HG03196 (cell line): Measurements from ENCODE around the gene SREBF1.

Experiments
- ATAC-seq: cut with Tn5 transposase; IDR thresholded peaks from one replicate; pipeline ENCODE4 v1.9.1; 2021; ENCODE audit not compliant: unreplicated experiment

The SREBF1 gene

DNA sequence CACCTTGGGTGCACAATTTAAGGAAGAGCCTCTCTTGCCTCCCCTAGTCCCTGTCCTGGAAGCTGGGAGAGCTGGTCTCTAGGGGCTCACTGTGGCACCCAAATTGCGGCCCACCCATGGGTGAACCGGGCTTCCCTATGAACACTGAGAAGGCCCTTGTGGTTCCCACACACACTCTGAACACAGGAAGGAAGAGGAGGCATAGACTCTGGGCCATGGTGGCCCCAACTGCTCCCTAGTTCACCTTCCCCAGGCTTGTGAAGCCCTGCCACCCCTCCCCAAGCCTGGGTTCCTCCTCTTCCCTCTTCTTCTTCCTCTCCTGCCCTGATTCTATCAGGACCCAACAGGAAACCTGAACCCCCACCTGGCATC lies 10.5 kb downstream of the SREBF1 start:
- no peak for ATAC-seq

DNA sequence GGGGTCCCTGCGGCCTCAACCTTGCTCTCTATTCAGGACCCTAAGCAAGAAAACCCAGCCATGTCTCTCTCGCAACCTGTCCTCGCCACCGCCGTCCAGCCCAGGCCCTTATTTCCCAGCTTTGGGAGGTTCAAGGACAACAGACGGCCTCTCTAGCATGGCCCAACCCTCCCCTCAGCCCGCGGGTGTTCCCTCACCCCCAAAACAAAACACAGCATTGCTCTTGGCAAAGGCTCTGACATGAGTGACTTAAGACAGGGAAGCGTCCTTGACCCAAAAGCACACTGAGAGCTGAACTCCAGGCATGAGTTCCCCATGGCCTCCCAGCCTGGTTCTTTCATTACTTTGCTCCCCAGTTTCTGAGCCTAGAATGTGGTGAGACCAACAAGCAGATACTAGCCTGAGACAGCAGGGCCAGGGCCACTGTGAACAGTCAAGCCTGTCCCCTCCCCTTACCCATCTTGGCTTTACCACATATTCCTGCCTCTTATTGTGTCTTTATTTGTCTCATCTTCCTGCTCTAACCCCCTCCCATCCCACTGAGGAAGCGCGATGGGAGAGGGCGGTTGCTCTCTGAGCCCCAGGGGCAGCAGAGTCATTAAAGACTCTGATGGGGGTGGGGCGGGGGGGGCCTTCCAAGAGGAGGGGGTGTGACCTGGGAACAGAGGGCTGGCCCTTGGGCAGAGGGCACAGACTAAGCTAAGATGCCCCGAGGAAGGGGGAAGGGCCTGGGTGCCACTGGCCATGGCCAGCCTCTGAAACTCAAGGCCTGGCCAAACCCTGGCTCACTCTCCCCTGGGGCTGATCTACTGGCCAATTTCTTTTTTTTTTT lies 11.8 kb downstream of the SREBF1 start:
- ATAC-seq = no peak

DNA sequence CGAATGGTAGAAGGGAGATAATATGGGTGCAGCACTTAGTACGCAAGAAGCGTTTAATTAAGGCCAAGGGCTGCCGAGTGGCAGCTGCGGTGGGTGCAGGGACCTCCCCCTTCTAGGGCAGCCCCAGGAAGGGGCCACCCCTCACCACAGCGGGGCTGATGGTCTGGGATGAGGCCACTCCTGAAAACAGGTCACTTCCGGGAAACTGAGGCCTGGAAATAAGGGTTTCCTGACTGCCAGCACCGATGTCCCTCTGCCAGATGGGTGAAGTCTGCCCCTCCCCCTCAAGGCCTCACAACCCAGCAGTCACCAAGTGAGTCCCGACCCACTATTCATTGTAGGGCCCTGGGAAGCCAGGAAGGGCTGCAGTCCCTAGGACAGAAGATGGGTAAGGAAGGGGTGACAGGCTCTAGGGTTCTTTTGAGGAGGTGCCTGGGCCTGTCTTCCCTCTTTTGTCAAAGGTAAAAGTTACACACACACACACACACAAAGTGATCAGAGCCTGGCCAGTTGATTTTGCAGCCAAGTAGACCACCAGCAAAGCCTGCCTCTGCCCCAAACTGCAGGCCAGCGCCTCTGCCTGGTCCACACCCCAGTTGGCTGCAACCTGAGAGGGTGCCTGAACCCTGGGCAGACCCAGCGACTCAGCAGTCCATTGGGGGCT lies 12.5 kb downstream of the SREBF1 start:
- ATAC-seq = peak; percentile 12

DNA sequence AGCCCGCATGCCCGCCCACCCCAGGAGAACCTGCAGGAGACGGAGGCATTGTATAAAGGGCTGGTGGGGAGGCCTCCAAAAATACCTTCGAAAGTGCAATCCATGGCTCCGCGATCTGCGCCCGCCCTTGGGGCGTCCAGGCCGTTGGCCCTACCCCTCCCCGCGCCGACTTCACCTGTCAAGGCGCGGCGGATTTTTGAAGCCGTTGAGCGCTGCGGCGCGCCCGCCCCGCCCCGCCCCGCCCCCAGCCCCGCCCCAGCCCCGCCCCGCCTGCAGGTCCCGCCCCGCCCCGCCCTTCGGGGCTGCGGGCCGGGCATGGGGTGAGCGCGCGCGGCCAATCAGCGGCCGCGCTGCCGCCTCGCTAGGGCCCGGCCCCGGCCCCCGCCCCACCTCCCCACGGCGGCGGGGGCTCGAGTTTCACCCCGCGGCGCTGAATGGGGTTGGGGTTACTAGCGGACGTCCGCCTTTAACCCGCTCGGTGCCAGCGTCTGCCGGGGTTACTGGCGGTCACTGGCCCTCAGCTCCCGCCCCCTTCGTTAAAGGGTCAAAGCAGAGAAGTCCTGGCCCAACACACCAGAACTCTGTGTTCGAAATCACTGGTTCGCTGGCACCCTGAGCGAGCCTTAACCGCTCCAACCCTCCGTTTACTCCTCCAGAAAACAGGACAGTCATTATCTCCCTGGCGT lies 13.2 kb downstream of the SREBF1 start:
- peak; percentile 45 for ATAC-seq

DNA sequence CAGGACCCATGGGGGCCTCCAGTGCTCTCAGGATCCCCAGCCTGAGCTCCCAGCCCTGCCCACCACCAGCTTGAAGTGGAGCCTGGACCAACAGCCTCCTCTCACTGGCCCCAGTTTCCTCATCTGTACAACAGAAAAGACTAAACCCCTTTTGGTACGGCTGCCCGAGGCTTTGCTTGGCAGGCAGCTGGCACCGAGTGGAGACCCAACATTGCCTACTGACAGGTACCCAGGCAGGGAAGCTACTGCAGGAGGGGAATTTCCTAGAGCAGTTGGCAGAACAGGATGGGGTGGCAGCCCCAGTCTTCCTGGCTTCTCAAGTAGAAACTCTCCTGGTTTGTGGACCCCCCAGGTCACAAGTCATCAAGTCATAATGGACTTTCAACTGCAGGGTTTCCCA lies 14.2 kb downstream of the SREBF1 start:
- ATAC-seq = no peak

DNA sequence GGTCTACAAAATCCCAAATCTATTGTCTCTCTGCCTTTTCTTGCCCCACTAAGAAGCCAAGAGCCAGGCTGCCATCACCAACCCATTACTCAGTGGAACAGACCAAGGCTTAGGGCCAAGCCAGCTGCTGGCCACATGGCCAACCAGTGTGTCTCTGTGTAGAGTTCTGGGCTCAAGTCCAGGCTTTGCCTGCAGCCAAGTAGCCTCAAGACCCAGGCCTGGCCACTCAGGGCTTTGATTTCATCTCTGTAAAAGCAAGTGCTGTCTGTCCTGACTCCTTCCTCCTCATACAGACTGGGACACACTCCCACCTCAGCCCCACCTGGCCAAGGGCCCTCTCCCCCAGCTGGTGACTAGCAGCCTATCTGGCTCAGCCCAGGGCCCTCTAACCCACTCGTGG lies 14.6 kb downstream of the SREBF1 start:
- no peak for ATAC-seq

DNA sequence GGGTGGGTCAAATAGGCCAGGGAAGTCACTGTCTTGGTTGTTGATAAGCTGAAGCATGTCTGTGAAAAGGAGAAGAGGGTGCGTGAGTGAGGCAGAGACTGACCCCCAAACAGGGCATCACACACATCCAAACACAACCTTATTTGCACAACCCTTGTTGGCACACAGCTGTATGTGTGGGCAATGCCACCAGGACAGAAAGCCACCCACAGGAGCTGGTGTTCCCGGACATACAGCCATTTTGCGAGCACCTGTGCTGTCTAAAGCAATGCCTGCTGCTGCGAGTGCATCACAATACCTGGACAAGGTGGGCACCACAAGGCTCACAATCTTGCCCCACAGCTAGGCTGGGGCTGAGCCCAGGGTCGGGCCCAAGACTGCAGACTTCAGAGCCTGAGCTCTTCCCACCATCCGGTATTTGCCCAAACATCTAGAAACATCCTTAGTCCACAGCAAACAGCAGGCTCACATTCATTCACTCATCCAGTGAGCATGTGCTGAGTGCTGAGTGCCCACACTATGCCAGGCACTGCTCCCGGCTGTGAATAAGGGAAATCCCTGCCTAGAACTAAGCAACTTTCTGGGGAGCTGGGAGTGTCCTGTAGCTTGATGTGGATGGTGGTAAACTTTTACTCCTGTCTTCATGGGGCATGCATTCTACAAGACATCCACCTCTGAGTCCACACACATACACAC lies 16.2 kb downstream of the SREBF1 start:
- no peak for ATAC-seq

DNA sequence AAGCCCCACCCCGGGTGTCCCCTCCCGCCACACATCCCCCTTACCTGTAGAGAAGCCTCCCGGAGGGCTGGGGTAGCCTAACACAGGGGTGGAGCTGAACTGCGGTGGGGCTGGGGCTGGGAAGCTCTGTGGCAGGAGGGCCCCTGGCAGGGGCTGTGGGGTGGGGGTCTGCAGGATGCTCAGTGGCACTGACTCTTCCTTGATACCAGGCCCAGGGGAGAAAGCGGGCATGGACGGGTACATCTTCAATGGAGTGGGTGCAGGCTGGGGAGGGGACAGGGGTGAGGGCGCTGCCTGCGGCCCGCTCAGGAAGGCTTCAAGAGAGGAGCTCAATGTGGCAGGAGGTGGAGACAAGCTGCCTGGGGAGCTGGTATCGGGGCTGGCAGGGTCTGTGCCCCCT lies 16.7 kb downstream of the SREBF1 start:
- ATAC-seq = no peak

DNA sequence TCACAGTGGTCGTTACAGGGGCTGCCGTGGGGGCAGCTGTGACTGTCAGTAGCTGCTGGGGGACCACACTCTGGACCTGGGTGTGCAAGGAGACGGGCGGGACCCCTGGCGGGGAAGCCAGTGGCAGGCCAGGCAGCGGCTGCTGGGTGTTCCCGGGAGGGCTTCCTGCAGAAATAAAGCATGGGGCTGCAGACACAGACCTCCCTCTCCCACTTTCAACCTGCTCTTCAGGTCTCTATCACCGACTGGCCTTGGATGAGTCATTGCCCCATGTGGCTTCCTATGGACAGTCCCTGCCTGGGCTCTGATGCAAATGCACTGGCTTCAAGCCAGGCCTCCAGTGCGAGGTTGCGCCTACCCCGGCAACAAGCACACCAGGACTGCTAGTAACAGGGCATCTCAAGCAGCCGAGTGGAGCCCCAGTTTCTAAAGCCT lies 17.2 kb downstream of the SREBF1 start:
- ATAC-seq = peak; percentile 47

DNA sequence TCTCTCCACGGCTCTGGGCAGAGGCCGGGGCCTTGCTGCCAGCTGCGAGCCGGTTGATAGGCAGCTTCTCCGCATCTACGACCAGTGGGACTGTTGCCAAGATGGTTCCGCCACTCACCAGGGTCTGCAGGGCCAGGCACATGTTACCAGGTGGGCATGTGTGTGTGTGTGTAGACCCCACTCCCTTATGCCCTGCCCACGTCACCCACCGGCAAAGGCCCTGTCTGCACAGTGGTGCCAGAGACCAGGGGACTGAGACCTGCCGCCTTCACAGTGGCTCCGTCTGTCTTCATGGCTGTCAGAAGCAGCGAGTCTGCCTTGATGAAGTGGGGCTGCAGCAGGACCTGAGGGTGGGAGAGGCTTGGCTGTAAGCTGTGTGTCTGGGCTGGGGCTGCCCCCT lies 17.7 kb downstream of the SREBF1 start:
- ATAC-seq = no peak

DNA sequence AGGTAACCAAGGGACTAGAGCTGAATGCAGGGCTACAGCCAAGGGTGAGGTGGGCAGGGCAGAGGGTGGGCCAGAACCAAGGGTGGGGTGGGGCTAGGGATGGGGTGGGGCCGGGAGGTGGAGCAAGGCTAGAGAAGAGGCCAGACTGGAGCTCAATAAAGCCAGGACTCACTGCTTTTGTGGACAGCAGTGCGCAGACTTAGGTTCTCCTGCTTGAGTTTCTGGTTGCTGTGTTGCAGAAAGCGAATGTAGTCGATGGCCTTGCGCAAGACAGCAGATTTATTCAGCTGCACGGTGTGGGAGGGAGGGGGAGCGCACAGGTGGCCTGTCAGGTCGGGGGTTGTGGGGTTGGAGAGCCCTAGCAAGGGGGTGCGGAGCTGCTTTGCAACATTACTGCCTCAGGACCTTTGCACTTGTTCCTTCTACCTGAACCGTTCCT lies 18.7 kb downstream of the SREBF1 start:
- ATAC-seq = no peak

DNA sequence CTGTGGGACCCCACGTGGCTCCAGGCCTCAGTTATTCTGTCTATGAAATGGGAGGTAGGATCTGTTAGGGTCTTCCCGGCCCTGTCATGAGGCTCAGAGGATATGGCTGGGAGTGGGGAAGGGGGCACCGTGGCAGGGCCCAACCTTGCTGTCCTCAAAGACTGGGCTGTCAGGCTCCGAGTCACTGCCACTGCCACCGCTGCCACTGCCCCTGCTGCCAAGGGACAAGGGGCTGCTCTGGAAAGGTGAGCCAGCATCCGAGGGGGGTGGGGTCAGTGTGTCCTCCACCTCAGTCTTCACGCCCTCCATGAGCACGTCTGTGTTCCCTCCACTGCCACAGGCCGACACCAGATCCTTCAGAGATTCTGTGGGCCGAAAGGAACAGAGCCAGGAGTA lies 19.2 kb downstream of the SREBF1 start:
- no peak for ATAC-seq

DNA sequence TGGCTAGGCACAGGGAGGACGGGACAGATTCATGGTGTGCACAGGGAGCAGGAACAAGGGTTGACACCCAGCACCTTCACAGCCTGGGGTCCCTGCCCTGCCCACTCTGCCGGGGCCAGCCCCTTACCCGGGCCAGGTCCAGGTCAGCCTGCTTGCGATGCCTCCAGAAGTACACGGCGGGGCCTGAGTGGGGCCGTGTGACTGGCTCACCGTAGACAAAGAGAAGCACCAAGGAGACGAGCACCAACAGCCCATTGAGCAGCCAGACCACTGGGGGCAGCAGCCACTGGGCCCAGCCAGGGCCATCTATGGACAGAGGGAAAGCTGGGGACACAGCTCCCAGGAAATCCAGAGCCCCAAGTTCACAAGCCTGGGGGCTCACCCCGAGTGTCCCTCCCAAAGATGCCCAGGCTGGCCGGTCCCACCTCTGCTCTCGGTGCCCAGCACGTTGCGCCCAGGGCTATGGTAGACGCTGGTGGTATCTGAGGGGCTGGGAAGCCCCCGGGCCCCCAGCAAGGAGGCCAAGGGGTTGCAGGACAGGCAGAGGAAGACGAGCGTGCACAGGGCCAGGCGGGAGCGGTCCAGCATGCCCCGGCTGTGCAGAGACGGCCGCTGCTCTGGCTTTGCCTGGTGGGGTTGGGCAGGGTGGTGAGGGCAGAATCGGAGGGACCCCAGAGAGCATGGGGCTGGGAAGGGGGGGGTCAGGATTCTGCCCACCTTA lies 19.8 kb downstream of the SREBF1 start:
- ATAC-seq = no peak

DNA sequence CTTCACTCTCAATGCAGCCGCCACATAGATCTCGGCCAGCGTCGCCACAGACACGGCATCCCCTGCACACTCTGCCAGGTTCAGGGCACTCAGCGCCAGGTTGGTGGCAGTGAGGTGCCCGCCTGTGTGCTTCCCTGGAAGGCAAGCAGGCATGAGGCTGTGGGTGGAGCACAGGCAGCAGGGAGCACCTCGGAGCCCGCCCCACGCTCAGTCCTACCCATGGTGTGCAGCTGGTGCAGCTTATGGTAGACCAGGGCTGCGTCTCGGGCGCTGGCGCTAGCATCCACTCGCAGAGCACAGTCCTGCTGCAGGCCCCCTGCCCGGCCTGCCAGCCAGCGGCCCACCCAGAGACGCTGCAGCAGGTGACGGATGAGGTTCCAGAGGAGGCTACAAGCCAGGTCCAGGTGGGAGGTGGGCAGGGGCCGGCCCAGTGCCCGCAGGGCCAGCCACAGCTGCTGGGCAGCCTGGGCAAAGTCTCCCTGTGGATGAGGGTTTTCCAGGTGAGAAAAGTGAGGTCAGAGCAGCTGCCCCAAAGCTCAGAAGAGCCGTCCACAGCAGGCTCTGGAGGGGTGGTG lies 20.5 kb downstream of the SREBF1 start:
- ATAC-seq = no peak

DNA sequence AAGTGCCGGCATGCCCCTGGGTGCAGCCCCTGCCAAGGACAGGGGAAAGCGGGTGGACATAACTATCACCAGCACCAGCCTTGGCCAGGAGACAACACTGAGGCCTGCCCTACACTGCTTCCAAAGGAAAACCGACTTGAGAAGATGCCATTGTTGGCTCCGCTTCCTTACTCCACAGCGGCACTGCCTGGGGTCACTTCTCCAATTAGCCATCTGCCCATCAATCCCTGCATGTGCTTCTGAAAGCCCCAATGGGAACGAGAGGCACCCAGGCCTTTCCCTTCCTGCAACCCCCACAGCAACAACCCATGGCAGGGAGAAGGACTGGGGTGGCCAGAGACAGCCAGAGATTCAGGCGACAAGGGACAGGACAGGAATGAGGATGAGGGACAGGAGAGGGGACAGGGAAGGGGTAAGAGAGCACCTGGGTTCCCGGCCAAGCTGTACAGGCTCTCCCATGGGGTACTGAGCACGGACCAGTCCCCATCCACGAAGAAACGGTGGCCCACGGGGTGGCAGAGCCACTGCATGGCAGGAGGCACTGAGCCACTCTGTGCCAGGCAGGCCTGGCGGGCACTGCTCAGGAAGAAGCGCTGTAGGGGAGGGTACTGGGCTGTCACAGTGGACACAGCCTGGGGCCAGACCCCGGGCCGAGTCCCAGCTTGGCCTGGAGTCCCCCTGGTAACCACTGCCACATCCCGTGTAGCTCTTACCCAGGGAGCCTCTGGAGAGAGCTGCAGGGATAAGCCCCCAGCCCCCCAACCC lies 21.2 kb downstream of the SREBF1 start:
- no peak for ATAC-seq

DNA sequence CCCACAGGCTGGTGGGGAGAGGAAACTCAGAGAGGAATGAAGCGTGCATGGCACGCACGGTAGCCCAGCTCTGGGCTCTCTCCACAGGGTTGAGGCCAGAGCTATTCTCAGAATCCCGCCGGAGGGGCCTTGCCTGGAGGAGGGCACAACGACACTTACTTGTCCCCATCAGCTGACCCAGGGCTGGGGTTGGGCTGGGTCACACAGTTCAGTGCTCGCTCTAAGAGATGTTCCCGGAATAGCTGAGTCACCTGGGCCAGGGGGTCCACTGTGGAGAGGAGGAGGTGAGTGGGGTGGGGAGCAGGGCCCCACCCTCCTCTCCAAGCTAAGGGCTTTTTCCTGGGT lies 21.8 kb downstream of the SREBF1 start:
- no peak for ATAC-seq

DNA sequence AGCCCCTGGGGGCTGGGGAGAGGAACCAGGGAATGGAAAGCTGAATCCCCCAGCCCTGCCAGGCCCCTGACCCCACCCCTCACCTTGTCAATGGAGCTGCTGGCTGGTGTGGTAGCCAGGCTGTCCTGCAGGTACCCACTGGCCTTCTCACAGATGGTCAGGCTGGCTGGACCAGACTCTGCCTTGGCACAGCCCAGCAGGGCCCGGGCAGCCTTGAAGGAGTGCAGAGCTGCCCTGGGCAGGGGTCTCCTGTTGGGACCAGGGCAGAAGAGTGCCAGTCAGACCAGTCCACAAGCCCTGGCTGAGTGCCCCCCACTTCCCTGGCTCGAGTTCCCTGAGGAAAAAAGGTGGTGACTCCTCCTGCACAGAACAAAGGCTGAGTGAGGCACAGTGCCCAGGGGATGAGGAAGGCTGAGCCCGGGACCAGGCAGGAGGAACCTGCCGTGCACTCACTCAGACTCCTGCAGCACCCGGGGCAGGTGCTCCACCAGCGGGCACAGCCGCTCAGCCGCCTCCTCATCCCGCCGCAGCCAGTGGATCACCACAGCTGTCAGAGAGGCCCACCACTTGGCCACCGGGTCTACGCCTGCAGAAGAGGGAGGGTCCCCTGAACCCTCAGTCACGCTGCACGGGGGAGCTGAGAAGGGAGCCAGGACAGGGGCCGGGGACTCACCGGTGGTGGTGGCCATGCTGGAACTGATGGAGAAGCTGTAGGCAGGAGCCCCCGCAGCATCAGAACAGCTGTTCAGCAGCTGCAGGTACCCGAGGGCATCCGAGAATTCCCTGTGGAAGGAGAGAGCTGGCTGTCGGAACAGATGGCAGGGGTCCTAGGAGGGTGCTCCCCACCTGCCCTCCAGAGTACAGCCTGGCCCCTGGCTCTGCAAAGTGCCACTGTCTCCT lies 22.4 kb downstream of the SREBF1 start:
- no peak for ATAC-seq

DNA sequence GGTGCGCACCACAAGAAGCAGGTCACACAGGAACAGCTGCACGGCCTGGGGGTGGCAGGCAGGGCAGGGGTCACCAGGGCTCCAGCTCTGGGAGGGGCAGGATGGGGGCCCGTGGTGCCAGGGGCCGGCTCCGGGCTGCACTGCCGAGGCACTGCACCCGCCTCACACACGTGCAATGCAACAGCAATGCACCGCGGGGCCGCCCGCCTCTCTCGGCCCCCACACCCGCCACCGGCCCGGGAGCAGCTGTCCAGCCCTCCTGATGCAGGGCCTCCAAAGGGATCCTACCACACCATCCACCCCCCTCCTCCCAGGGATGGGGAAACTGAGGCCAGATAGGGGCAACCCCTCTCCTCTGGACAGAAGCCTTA lies 23.1 kb downstream of the SREBF1 start:
- no peak for ATAC-seq
